Measurements from ENCODE around the gene GNA12. TPM values are rescaled to one million over a fixed set of nuclear protein-coding genes. Genes with fewer than 3 reads are reported as not detected.

Gene GNA12
- total RNA-seq, 3 donors from 2014 or later (not counting 1 experiment from before 2014, with no cell fraction given): 12.6 to 20.2 (median 19.5) TPM

GRCh38 chr7:2810682-2811415, 33.3 kb downstream of the GNA12 start:
- no peaks in the 10 kb centered on the region for H3K36me3 ChIP-seq (ENCODE audit: control insufficient read depth, insufficient read depth, low read length)
- no peak overlapping the region for H3K27ac ChIP-seq (ENCODE audit: low read length)
- no peak overlapping the region for H3K4me3 Mint-ChIP-seq
- H3K9me3 Mint-ChIP-seq: no peaks in the 10 kb centered on the region
- DNase-seq (no peak), ATAC-seq (no peak)
- H3K9me3 ChIP-seq (ENCODE audit: control insufficient read depth, insufficient read depth, low read length): no peaks in the 10 kb centered on the region
- H3K4me1 ChIP-seq (ENCODE audit: control insufficient read depth, insufficient read depth, low read length): peaks cover 6% of the 10 kb centered on the region
- no peaks in the 10 kb centered on the region for H3K36me3 Mint-ChIP-seq
- H3K4me1 Mint-ChIP-seq: peaks cover 18 to 22% of the 10 kb centered on the region in 2 donors
- intact Hi-C loops (cut with micrococcal nuclease): no loop called here
- no peak overlapping the region for H3K27ac Mint-ChIP-seq
- TF ChIP-seq CTCF (IDR thresholded peaks at IDR 0.05): no peak
- H3K4me3 ChIP-seq (ENCODE audit: low read length): no peak overlapping the region
- H3K27me3 ChIP-seq (ENCODE audit: control insufficient read depth, insufficient read depth, low read length): no peaks in the 10 kb centered on the region
- 77% methylated on average over 15 of the region's 16 CpGs for WGBS (ENCODE audit: insufficient coverage)
- no peaks in the 10 kb centered on the region for H3K27me3 Mint-ChIP-seq (ENCODE audit: low read depth in 2 of 2)

GRCh38 chr7:2809903-2810625, 34.0 kb downstream of the GNA12 start:
- ATAC-seq (no peak), DNase-seq (no peak)
- 96% methylated on average over 6 of the region's 8 CpGs for WGBS (ENCODE audit: insufficient coverage)
- peaks cover 6% of the 10 kb centered on the region for H3K4me1 ChIP-seq (ENCODE audit: control insufficient read depth, insufficient read depth, low read length)
- H3K27me3 ChIP-seq (ENCODE audit: control insufficient read depth, insufficient read depth, low read length): no peaks in the 10 kb centered on the region
- Mint-ChIP-seq H3K9me3 (no peaks in the 10 kb centered on the region), H3K4me3 (no peak overlapping the region), H3K27me3 (ENCODE audit: low read depth in 2 of 2) (no peaks in the 10 kb centered on the region), H3K36me3 (no peaks in the 10 kb centered on the region), H3K4me1 (peaks cover 18 to 22% of the 10 kb centered on the region in 2 donors), H3K27ac (no peak overlapping the region)
- no peak for TF ChIP-seq CTCF (IDR thresholded peaks at IDR 0.05)
- no peaks in the 10 kb centered on the region for H3K9me3 ChIP-seq (ENCODE audit: control insufficient read depth, insufficient read depth, low read length)
- intact Hi-C loops (cut with micrococcal nuclease): no loop called here
- no peaks in the 10 kb centered on the region for H3K36me3 ChIP-seq (ENCODE audit: control insufficient read depth, insufficient read depth, low read length)
- no peak overlapping the region for H3K27ac ChIP-seq (ENCODE audit: low read length)
- H3K4me3 ChIP-seq (ENCODE audit: low read length): no peak overlapping the region

GRCh38 chr7:2808891-2809665, 35.0 kb downstream of the GNA12 start:
- Mint-ChIP-seq H3K27ac (no peak overlapping the region), H3K4me3 (no peak overlapping the region), H3K36me3 (no peaks in the 10 kb centered on the region), H3K9me3 (no peaks in the 10 kb centered on the region), H3K27me3 (ENCODE audit: low read depth in 2 of 2) (no peaks in the 10 kb centered on the region), H3K4me1 (peaks cover 18 to 22% of the 10 kb centered on the region in 2 donors)
- intact Hi-C loops (cut with micrococcal nuclease): no loop called here
- Histone ChIP-seq H3K4me3 (ENCODE audit: low read length) (no peak overlapping the region), H3K27ac (ENCODE audit: low read length) (no peak overlapping the region), H3K9me3 (ENCODE audit: control insufficient read depth, insufficient read depth, low read length) (no peaks in the 10 kb centered on the region), H3K4me1 (ENCODE audit: control insufficient read depth, insufficient read depth, low read length) (peaks cover 6% of the 10 kb centered on the region), H3K27me3 (ENCODE audit: control insufficient read depth, insufficient read depth, low read length) (no peaks in the 10 kb centered on the region), H3K36me3 (ENCODE audit: control insufficient read depth, insufficient read depth, low read length) (no peaks in the 10 kb centered on the region)
- no peak for TF ChIP-seq CTCF (IDR thresholded peaks at IDR 0.05)
- ATAC-seq (no peak), DNase-seq (no peak)
- WGBS (ENCODE audit: insufficient coverage): 84% methylated on average over 14 of the region's 15 CpGs

All from natural killer cell (primary cell).